GM23248 (cell line): ENCODE data around the gene RNF125. TPM values are rescaled to one million over a fixed set of nuclear protein-coding genes. Genes with fewer than 3 reads are reported as not detected.
A peak's percentile ranks its signal among the peaks of the same experiment; 100 is the strongest.
"Not testable (repeated sequence)": the region's sequence is repeated elsewhere in the genome, so short reads cannot be mapped to it uniquely, and the experiment has no call there.

Source experiments
- DNase-seq: peaks from one replicate; pipeline ENCODE4 v3.0.0-alpha.2; 2015
- H2AFZ ChIP-seq: fragments of 200-600 bp; sonication (generic); 2 replicates; pipeline ENCODE4 v1.6.1; 2016; ENCODE audit warnings: antibody characterized with exemption
- H3F3A ChIP-seq: fragments of 200-600 bp; sonication (generic); 2 replicates; pipeline ENCODE4 v1.6.1; 2016; ENCODE audit warnings: mild to moderate bottlenecking, antibody characterized with exemption, mixed run types; ENCODE audit not compliant: insufficient read depth
- H3K27ac ChIP-seq: fragments of 200-600 bp; sonication (generic); 2 replicates; pipeline ENCODE4 v1.5.1; 2016; ENCODE audit warnings: mild to moderate bottlenecking
- H3K27me3 ChIP-seq: fragments of 200-600 bp; sonication (generic); replicated peaks from 2 replicates; pipeline ENCODE4 v1.6.1; 2016; ENCODE audit warnings: mild to moderate bottlenecking; ENCODE audit not compliant: insufficient read depth
- H3K36me3 ChIP-seq: fragments of 200-600 bp; sonication (generic); 2 replicates; pipeline ENCODE4 v1.6.1; 2016; ENCODE audit warnings: low read depth, mild to moderate bottlenecking
- H3K4me1 ChIP-seq: fragments of 200-600 bp; sonication (generic); 2 replicates; pipeline ENCODE4 v1.6.1; 2016; ENCODE audit warnings: mild to moderate bottlenecking; ENCODE audit not compliant: insufficient read depth
- H3K4me2 ChIP-seq: fragments of 200-600 bp; sonication (generic); one replicate; pipeline ENCODE4 v1.6.1; 2016; ENCODE audit warnings: mild to moderate bottlenecking; ENCODE audit not compliant: unreplicated experiment
- H3K4me3 ChIP-seq: fragments of 200-600 bp; sonication (generic); 2 replicates; pipeline ENCODE4 v1.5.1; 2016; ENCODE audit warnings: mild to moderate bottlenecking
- H3K79me2 ChIP-seq: fragments of 200-600 bp; sonication (generic); 2 replicates; pipeline ENCODE4 v1.6.1; 2016; ENCODE audit warnings: mild to moderate bottlenecking; ENCODE audit not compliant: insufficient read depth
- H3K9ac ChIP-seq: fragments of 200-600 bp; sonication (generic); 2 replicates; pipeline ENCODE4 v1.6.1; 2016; ENCODE audit warnings: mild to moderate bottlenecking
- H3K9me2 ChIP-seq: fragments of 200-600 bp; sonication (generic); 2 replicates; pipeline ENCODE4 v1.6.1; 2016; ENCODE audit warnings: mixed run types, mild to moderate bottlenecking, moderate library complexity; ENCODE audit not compliant: insufficient read depth
- H3K9me3 ChIP-seq: fragments of 200-600 bp; sonication (generic); one replicate; pipeline ENCODE4 v1.6.1; 2017; ENCODE audit warnings: low read depth
- H4K20me1 ChIP-seq: fragments of 200-600 bp; sonication (generic); 2 replicates; pipeline ENCODE4 v1.6.0; 2016; ENCODE audit not compliant: insufficient read depth
- EZH2 ChIP-seq: fragments of 200-600 bp; sonication (generic); IDR thresholded peaks from 2 replicates; pipeline ENCODE4 v1.6.1; 2018; ENCODE audit warnings: antibody characterized with exemption, mild to moderate bottlenecking; ENCODE audit not compliant: insufficient read depth, poor library complexity, severe bottlenecking
- EZH2phosphoT487 ChIP-seq: fragments of 200-600 bp; sonication (generic); IDR thresholded peaks from 2 replicates; pipeline ENCODE4 v1.6.1; 2018; ENCODE audit warnings: antibody characterized with exemption, moderate library complexity, mild to moderate bottlenecking, low read depth; ENCODE audit not compliant: insufficient read depth
- WGBS, 2 experiments: methylation state at CpG; one replicate each; pipeline ENCODE4 v1.1.6; 2015 to 2017; ENCODE audit warnings: low lambda C conversion rate in 2 of 2, low coverage in 1 of 2; ENCODE audit errors: missing lambda C conversion rate in 2 of 2; 5-methylcytosine and 5-hydroxymethylcytosine counted together
- in situ Hi-C: fragments of 300-500 bp; cut with MboI; formaldehyde crosslinking; loops from 2 replicates; pipeline ENCODE4 v1.15.0; 2020
- polyA plus RNA-seq: library from polyadenylated mRNA; unstranded; fragments of >200 nt; fragmentation: Nextera tagmentation; extraction: Ambion mirVana; gene quantifications from 2 replicates; pipeline ENCODE4 v1.2.1, GENCODE V29; 2016
- total RNA-seq: library from RNA; depleted of rRNA; stranded (reverse); fragments of >200 nt; shearing (Covaris generic); gene quantifications from 2 replicates; pipeline ENCODE4 v1.2.3, GENCODE V29; 2014

The RNF125 gene
- total and polyA plus RNA-seq, 2 experiments from 2014 or later = 0.18 to 0.32 TPM

DNA sequence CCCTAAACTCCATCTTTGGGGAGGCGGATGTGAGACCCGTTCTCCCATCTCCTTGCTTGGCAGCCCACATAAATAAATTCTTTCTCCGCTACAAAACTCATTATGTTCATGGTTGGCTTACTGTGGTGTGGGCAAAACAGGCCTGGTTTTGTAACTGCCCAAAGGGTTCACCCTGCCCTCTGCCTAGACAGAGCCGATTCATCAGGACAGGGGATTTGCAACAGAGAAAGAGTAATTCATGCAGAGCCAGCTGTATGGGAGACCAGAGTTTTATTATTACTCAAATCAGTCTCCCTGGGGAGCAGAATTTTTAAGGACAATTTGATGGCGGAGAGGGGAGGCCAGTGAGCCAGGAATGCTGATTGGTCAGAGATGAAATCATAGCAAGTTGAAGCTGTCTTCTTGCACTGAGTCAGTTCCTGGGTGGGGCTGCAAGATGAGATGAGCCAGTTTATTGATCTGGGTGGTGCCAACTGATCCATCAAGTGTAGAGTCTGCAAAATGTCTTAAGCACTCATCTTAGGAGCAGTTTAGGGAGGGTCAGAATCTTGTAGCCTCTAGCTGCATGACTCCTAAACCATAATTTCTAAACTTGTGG lies 8.4 kb upstream of the RNF125 start:
- Histone ChIP-seq H3K27ac (no peak overlapping the region), H3F3A (no peaks in the 10 kb centered on the region), H3K4me2 (no peak overlapping the region), H3K79me2 (no peaks in the 10 kb centered on the region), H3K4me3 (no peak overlapping the region), H3K36me3 (no peaks in the 10 kb centered on the region), H4K20me1 (no peaks in the 10 kb centered on the region), H3K27me3 (no peaks in the 10 kb centered on the region), H3K4me1 (no peaks in the 10 kb centered on the region), H2AFZ (no peak overlapping the region), H3K9me2 (no peaks in the 10 kb centered on the region), H3K9ac (no peak overlapping the region), H3K9me3 (no peaks in the 10 kb centered on the region)
- WGBS, 2 experiments = 79 to 86% methylated on average over 5 of the region's 5 CpGs
- DNase-seq = peak; percentile 5
- in situ Hi-C loops = no loop called here
- TF ChIP-seq EZH2 (no peak), EZH2phosphoT487 (no peak)

DNA sequence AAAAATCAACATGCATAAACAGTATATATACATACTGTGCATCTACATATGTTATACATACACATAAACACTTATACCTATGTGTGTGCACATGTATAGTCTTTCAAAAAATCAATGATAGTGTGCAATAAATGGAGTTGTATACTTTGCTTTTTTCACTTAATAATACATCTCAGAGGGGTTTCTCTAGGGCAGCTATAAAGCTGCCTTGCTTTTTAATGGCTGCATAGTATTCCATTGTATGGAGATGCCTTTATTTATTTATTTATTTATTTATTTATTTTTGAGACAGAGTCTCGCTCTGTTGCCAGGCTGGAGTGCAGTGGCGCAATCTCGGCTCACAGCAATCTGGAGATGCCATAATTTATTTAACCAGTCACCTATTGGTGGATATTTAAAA lies 7.4 kb upstream of the RNF125 start:
- no peak overlapping the region for H3K4me2 ChIP-seq
- 76 to 91% methylated on average over 3 of the region's 3 CpGs for WGBS, 2 experiments
- H3K27me3 ChIP-seq = no peaks in the 10 kb centered on the region
- H3F3A ChIP-seq = no peaks in the 10 kb centered on the region
- no peak for DNase-seq
- no peak overlapping the region for H3K9ac ChIP-seq
- H3K79me2 ChIP-seq = no peaks in the 10 kb centered on the region
- no peaks in the 10 kb centered on the region for H3K36me3 ChIP-seq
- H4K20me1 ChIP-seq = no peaks in the 10 kb centered on the region
- no peak overlapping the region for H3K27ac ChIP-seq
- no peaks in the 10 kb centered on the region for H3K9me3 ChIP-seq
- no peak overlapping the region for H3K4me3 ChIP-seq
- in situ Hi-C loops = no loop called here
- H2AFZ ChIP-seq = no peak overlapping the region
- H3K4me1 ChIP-seq = no peaks in the 10 kb centered on the region
- no peak for TF ChIP-seq EZH2phosphoT487
- TF ChIP-seq EZH2 = no peak
- H3K9me2 ChIP-seq = no peaks in the 10 kb centered on the region

DNA sequence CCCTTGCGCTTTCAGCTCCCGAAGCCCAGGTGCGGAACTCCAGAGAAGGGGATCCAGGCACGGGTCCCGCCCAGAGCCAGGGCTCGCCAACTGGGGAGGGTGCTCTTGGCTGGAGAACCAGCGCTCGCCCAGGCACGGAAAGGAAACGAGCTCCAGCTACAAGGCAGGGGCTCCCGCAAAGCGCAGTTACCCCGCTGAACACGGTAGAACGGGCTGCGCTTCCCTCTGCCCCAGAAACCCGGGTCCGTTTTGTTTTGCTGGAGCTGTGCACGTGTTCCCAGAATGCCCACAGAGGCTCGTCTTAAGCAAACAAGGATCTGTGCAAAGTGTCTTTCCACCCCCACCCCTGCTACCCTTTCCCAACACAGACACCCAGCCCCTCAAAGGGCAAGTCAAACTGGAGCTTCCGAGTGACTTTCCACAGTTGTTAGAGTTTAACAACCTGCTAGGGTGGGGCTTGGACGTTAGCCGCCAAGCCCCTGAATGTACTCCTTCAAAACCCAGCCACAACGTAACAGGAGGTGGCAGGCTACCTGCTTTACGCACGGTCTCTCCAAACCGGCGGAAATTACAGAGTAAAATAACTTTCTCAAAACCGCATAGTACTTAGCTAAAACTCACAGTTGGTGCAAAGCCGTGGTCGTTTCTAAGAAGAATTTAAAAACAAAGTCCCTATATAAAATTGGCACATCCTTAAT lies 775 bp downstream of the RNF125 start:
- 5 to 6% methylated on average over 28 to 31 of the region's 31 CpGs for WGBS, 2 experiments
- no peak overlapping the region for H3K27ac ChIP-seq
- H3K9ac ChIP-seq = peak overlapping the region; percentile 60
- H3K4me3 ChIP-seq = peak overlapping the region; percentile 71
- H3K4me1 ChIP-seq = no peaks in the 10 kb centered on the region
- in situ Hi-C loops = no loop called here
- H3K36me3 ChIP-seq = no peaks in the 10 kb centered on the region
- DNase-seq = peak; percentile 42
- H4K20me1 ChIP-seq = no peaks in the 10 kb centered on the region
- TF ChIP-seq EZH2phosphoT487 (no peak), EZH2 (no peak)
- H3K4me2 ChIP-seq = peak overlapping the region; percentile 83
- H3K9me3 ChIP-seq = no peaks in the 10 kb centered on the region
- H3K9me2 ChIP-seq = no peaks in the 10 kb centered on the region
- 0 out of 2 replicates have a peak, but pooled peaks cover 4% of the 10 kb centered on the region for H3K27me3 ChIP-seq
- peak overlapping the region; percentile 90 for H2AFZ ChIP-seq
- no peaks in the 10 kb centered on the region for H3K79me2 ChIP-seq
- H3F3A ChIP-seq = no peaks in the 10 kb centered on the region

DNA sequence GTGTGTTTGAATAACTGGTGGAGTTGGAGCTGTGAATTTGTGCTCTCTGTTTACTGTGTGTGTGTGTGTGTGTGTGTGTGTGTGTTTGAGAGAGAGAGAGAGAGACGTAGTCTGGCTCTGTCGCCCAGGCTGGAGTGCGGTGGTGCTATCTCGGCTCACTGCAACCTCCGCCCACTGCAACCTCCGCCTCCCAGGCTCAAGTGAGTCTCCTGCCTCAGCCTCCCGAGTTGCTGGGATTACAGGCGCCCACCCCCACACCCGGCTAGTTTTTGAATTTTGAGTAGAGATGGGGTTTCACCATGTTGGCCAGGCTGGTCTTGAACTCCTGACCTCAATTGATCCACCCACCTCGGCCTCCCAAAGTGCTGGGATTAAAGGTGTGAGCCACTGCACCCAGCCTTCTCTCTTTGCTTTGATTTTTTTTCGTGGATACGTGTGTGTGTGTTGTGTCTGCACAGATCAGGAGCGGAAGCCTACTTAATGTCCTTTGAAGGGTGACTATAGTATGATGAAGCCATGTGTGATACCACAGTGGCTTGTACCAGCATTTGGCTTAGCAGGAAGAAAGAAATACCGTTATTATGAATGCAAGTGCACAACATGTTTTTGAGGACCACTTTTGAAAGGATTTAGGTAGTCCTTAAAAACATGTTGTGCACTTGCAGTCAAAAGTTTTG lies 1.5 kb downstream of the RNF125 start:
- H2AFZ ChIP-seq, H3K9me2 ChIP-seq, H3K4me3 ChIP-seq, H3K4me1 ChIP-seq, H3K79me2 ChIP-seq, H3F3A ChIP-seq, in situ Hi-C loops, DNase-seq, H4K20me1 ChIP-seq, H3K27me3 ChIP-seq, H3K9me3 ChIP-seq, H3K9ac ChIP-seq, H3K27ac ChIP-seq, H3K36me3 ChIP-seq: not testable (repeated sequence)
- WGBS, 2 experiments = 82 to 85% methylated on average over 12 to 14 of the region's 14 CpGs
- H3K4me2 ChIP-seq = peak overlapping the region; percentile 83
